ENCODE data around the gene KASH5.
A peak's percentile ranks its signal among the peaks of the same experiment; 100 is the strongest.

KASH5 gene

GRCh38 chr19:49442771-49443365 lies 54.8 kb downstream of the KASH5 start:
- H3K9me3 ChIP-seq (ENCODE audit: control insufficient read depth, insufficient read depth, low read depth, low read length), result no peaks in the 10 kb centered on the region
- POLR2A ChIA-PET, result interaction anchor here (0.6 to 2.3 kb wide), 10 partner anchors 9 to 80 kb away, joined by 3 to 28 read pairs (median 3); partner anchors contain the start of genes ALDH16A1, PIH1D1 and TEAD2
- peak overlapping the region; percentile 50 for H3K27ac ChIP-seq (ENCODE audit: extremely low read depth, low read depth, low read length)
- H3K36me3 ChIP-seq (ENCODE audit: control insufficient read depth in 2 of 2, insufficient read depth in 1 of 2, low read length in 2 of 2), result peaks cover 0 to 16% of the 10 kb centered on the region in 2 experiments; a peak in 2 of 3 replicates
- peaks cover 7% of the 10 kb centered on the region for H3K4me1 ChIP-seq (ENCODE audit: control insufficient read depth, insufficient read depth, low read length)
- CTCF ChIA-PET, result interaction anchor here (0.7 to 2.3 kb wide), 20 partner anchors 9 to 915 kb away, joined by 3 to 59 read pairs (median 3); partner anchors contain the start of genes GFY and PIH1D1
- H3K4me3 ChIP-seq (ENCODE audit: low read depth, low read length), result peak overlapping the region; percentile 60
- TF ChIP-seq ZBTB21 (tag by site-specific recombination; IDR thresholded peaks at IDR 0.05), result no peak
- no peak for TF ChIP-seq PRDM2 (tag by site-specific recombination; IDR thresholded peaks at IDR 0.05; ENCODE audit: borderline replicate concordance)
- no peak for TF ChIP-seq ZNF513 (tag by site-specific recombination; IDR thresholded peaks at IDR 0.05)
- no peak for TF ChIP-seq ZBTB10 (tag by site-specific recombination; IDR thresholded peaks at IDR 0.05)
- TF ChIP-seq ZNF169 (tag by site-specific recombination; IDR thresholded peaks at IDR 0.05), result no peak
- no peak for TF ChIP-seq ZNF423 (tag by site-specific recombination; IDR thresholded peaks at IDR 0.05)
- TF ChIP-seq SP2 (tag by site-specific recombination; IDR thresholded peaks at IDR 0.05), result peak; percentile 67
- TF ChIP-seq PATZ1 (tag by site-specific recombination; IDR thresholded peaks at IDR 0.05), result 0 out of 2 replicates have a peak, but pooled peaks have one; percentile 4
- TF ChIP-seq EGR2 (tag by site-specific recombination; IDR thresholded peaks at IDR 0.05; ENCODE audit: low read depth), result peak; percentile 45
- TF ChIP-seq ZNF645 (tag by site-specific recombination; IDR thresholded peaks at IDR 0.05), result no peak
- peak; percentile 90 for TF ChIP-seq KLF1 (tag by site-specific recombination; IDR thresholded peaks at IDR 0.05)
- no peak for TF ChIP-seq ZNF155 (tag by site-specific recombination; IDR thresholded peaks at IDR 0.05)
- TF ChIP-seq ZNF335 (tag by site-specific recombination; conservative IDR thresholded peaks at IDR 0.05), result peak; percentile 91; the same call in 1 of the 2 replicates
- peak; percentile 17; the same call in 1 of the 2 replicates for TF ChIP-seq KLF10 (tag by site-specific recombination; IDR thresholded peaks at IDR 0.05)
- TF ChIP-seq IKZF3 (tag by site-specific recombination; IDR thresholded peaks at IDR 0.05), result peak; percentile 86
- no peak for TF ChIP-seq ZNF266 (tag by site-specific recombination; IDR thresholded peaks at IDR 0.05; ENCODE audit: low read depth)
- peak; percentile 36 for TF ChIP-seq ZFHX2 (tag by site-specific recombination; conservative IDR thresholded peaks at IDR 0.05)
- TF ChIP-seq REST (tag by site-specific recombination; IDR thresholded peaks at IDR 0.05), result no peak
- TF ChIP-seq SP3 (tag by site-specific recombination; IDR thresholded peaks at IDR 0.05), result peak; percentile 89
- TF ChIP-seq ZNF248 (tag by site-specific recombination; IDR thresholded peaks at IDR 0.05), result no peak

Data from HEK293 (cell line).